Activated T-cell treated with anti-CD3 and anti-CD28 coated beads for 48 hours (primary cell): ENCODE measurements around the gene NAV2.
"Not testable (repeated sequence)": the region's sequence is repeated elsewhere in the genome, so short reads cannot be mapped to it uniquely, and the experiment has no call there.

Experiments used
- DNase-seq: peaks from one replicate; pipeline ENCODE4 v3.0.0-alpha.2; 2020; ENCODE audit warnings: low read depth

Gene NAV2

GRCh38 chr11:20112291-20113148 is 399.9 kb downstream of the NAV2 start:
- DNase-seq, result no peak

GRCh38 chr11:20113149-20113438 is 400.5 kb downstream of the NAV2 start:
- DNase-seq, result no peak

- DNase-seq, result no peak
Measured at GRCh38 chr11:20114588-20114987, 402.0 kb downstream of the NAV2 start.

- no peak for DNase-seq
Measured at GRCh38 chr11:20116825-20117224, 404.2 kb downstream of the NAV2 start.

GRCh38 chr11:20117291-20117690 is 404.7 kb downstream of the NAV2 start:
- DNase-seq, result no peak

GRCh38 chr11:20118209-20118608 is 405.6 kb downstream of the NAV2 start:
- DNase-seq, result no peak

- no peak for DNase-seq
Measured at GRCh38 chr11:20119315-20119714, 406.7 kb downstream of the NAV2 start.

- DNase-seq, result no peak
Measured at GRCh38 chr11:20120134-20120925, 407.7 kb downstream of the NAV2 start.

- DNase-seq, result no peak
Measured at GRCh38 chr11:20122131-20122530, 409.5 kb downstream of the NAV2 start.

- no peak for DNase-seq
Measured at GRCh38 chr11:20125927-20126326, 413.3 kb downstream of the NAV2 start.

- DNase-seq, result no peak
Measured at GRCh38 chr11:20126724-20127123, 414.1 kb downstream of the NAV2 start.

- peak; percentile 61 for DNase-seq
Measured at GRCh38 chr11:20127671-20128527, 415.3 kb downstream of the NAV2 start.

- not testable (repeated sequence) for DNase-seq
Measured at GRCh38 chr11:20128528-20128825, 415.8 kb downstream of the NAV2 start.

GRCh38 chr11:20129665-20130064 is 417.0 kb downstream of the NAV2 start:
- DNase-seq, result no peak

GRCh38 chr11:20131788-20132666 is 419.4 kb downstream of the NAV2 start:
- peak; percentile 37 for DNase-seq

GRCh38 chr11:20132667-20133039 is 420.0 kb downstream of the NAV2 start:
- DNase-seq, result no peak

GRCh38 chr11:20134991-20135736 is 422.5 kb downstream of the NAV2 start:
- DNase-seq, result no peak

GRCh38 chr11:20137637-20138036 is 425.0 kb downstream of the NAV2 start:
- DNase-seq, result no peak

- DNase-seq, result no peak
Measured at GRCh38 chr11:20138707-20139106, 426.1 kb downstream of the NAV2 start.

GRCh38 chr11:20154381-20154780 is 441.7 kb downstream of the NAV2 start:
- no peak for DNase-seq

GRCh38 chr11:20155683-20156279 is 443.1 kb downstream of the NAV2 start:
- no peak for DNase-seq
